ENCODE results near the gene TSSC4.

The TSSC4 gene

GRCh38 chr11:2396471-2396870, 4.1 kb upstream of the TSSC4 start:
- H3K36me3 ChIP-seq (ENCODE audit: insufficient read depth, low read length), result peaks cover 43% of the 10 kb centered on the region

GRCh38 chr11:2397005-2397404, 3.5 kb upstream of the TSSC4 start:
- no peak overlapping the region for H3K9ac ChIP-seq (ENCODE audit: low read depth, low read length)
- no peak overlapping the region for H3K27ac ChIP-seq (ENCODE audit: low read depth, low read length)
- 87% methylated on average over 12 of the region's 12 CpGs for WGBS
- H3K27me3 ChIP-seq (ENCODE audit: insufficient read depth, low read length), result no peaks in the 10 kb centered on the region
- no peak overlapping the region for H3K4me3 ChIP-seq (ENCODE audit: low read length)
- peaks cover 9% of the 10 kb centered on the region; the same call in 1 of the 2 replicates for H3K4me1 ChIP-seq (ENCODE audit: insufficient read depth, low read length)
- H3K36me3 ChIP-seq (ENCODE audit: insufficient read depth, low read length), result peaks cover 38% of the 10 kb centered on the region
- no peaks in the 10 kb centered on the region for H3K9me3 ChIP-seq (ENCODE audit: insufficient read depth, low read depth, low read length)

More at GRCh38 chr11:2396471-2396870, 4.1 kb upstream of the TSSC4 start:
- H3K9me3 ChIP-seq (ENCODE audit: insufficient read depth, low read depth, low read length), result no peaks in the 10 kb centered on the region
- 95% methylated on average over 26 of the region's 26 CpGs for WGBS
- H3K4me3 ChIP-seq (ENCODE audit: low read length), result no peak overlapping the region
- no peaks in the 10 kb centered on the region for H3K27me3 ChIP-seq (ENCODE audit: insufficient read depth, low read length)
- no peak overlapping the region for H3K27ac ChIP-seq (ENCODE audit: low read depth, low read length)
- peaks cover 5% of the 10 kb centered on the region; the same call in 1 of the 2 replicates for H3K4me1 ChIP-seq (ENCODE audit: insufficient read depth, low read length)
- H3K9ac ChIP-seq (ENCODE audit: low read depth, low read length), result no peak overlapping the region

GRCh38 chr11:2398664-2399355, 1.7 kb upstream of the TSSC4 start:
- Histone ChIP-seq H3K27me3 (ENCODE audit: insufficient read depth, low read length) (no peaks in the 10 kb centered on the region), H3K4me1 (ENCODE audit: insufficient read depth, low read length) (peaks cover 9% of the 10 kb centered on the region; the same call in 1 of the 2 replicates), H3K27ac (ENCODE audit: low read depth, low read length) (peak overlapping the region; percentile 93; the same call in 1 of the 2 replicates), H3K9me3 (ENCODE audit: insufficient read depth, low read depth, low read length) (no peaks in the 10 kb centered on the region), H3K4me3 (ENCODE audit: low read length) (no peak overlapping the region), H3K9ac (ENCODE audit: low read depth, low read length) (peak overlapping the region; percentile 77; the same call in 1 of the 2 replicates), H3K36me3 (ENCODE audit: insufficient read depth, low read length) (peaks cover 55% of the 10 kb centered on the region)
- 83% methylated on average over 6 of the region's 7 CpGs for WGBS

- 56% methylated on average over 23 of the region's 23 CpGs for WGBS
- Histone ChIP-seq H3K4me3 (ENCODE audit: low read length) (peak overlapping the region; percentile 100), H3K27ac (ENCODE audit: low read depth, low read length) (peak overlapping the region; percentile 93), H3K9ac (ENCODE audit: low read depth, low read length) (peak overlapping the region; percentile 77), H3K36me3 (ENCODE audit: insufficient read depth, low read length) (peaks cover 52% of the 10 kb centered on the region), H3K4me1 (ENCODE audit: insufficient read depth, low read length) (peaks cover 9% of the 10 kb centered on the region; the same call in 1 of the 2 replicates), H3K27me3 (ENCODE audit: insufficient read depth, low read length) (no peaks in the 10 kb centered on the region), H3K9me3 (ENCODE audit: insufficient read depth, low read depth, low read length) (no peaks in the 10 kb centered on the region)
These were observed 972 bp upstream of the TSSC4 start for GRCh38 chr11:2399488-2400068.

- Histone ChIP-seq H3K36me3 (ENCODE audit: insufficient read depth, low read length) (peaks cover 45% of the 10 kb centered on the region), H3K4me1 (ENCODE audit: insufficient read depth, low read length) (peaks cover 9% of the 10 kb centered on the region; the same call in 1 of the 2 replicates), H3K27ac (ENCODE audit: low read depth, low read length) (peak overlapping the region; percentile 58), H3K9ac (ENCODE audit: low read depth, low read length) (peak overlapping the region; percentile 90), H3K4me3 (ENCODE audit: low read length) (peak overlapping the region; percentile 100), H3K9me3 (ENCODE audit: insufficient read depth, low read depth, low read length) (no peaks in the 10 kb centered on the region), H3K27me3 (ENCODE audit: insufficient read depth, low read length) (no peaks in the 10 kb centered on the region)
- WGBS, result 1% methylated on average over 55 of the region's 55 CpGs
These were observed 349 bp downstream of the TSSC4 start for GRCh38 chr11:2400762-2401435.

GRCh38 chr11:2401436-2401984, 960 bp downstream of the TSSC4 start:
- no peak overlapping the region; the same call in 1 of the 2 replicates for H3K27ac ChIP-seq (ENCODE audit: low read depth, low read length)
- H3K27me3 ChIP-seq (ENCODE audit: insufficient read depth, low read length), result no peaks in the 10 kb centered on the region
- H3K36me3 ChIP-seq (ENCODE audit: insufficient read depth, low read length), result peaks cover 39% of the 10 kb centered on the region
- no peaks in the 10 kb centered on the region for H3K9me3 ChIP-seq (ENCODE audit: insufficient read depth, low read depth, low read length)
- peak overlapping the region; percentile 90 for H3K9ac ChIP-seq (ENCODE audit: low read depth, low read length)
- H3K4me1 ChIP-seq (ENCODE audit: insufficient read depth, low read length), result peaks cover 9% of the 10 kb centered on the region; the same call in 1 of the 2 replicates
- 57% methylated on average over 12 of the region's 12 CpGs for WGBS
- peak overlapping the region; percentile 100 for H3K4me3 ChIP-seq (ENCODE audit: low read length)

GRCh38 chr11:2402106-2402505, 1.6 kb downstream of the TSSC4 start:
- Histone ChIP-seq H3K27me3 (ENCODE audit: insufficient read depth, low read length) (no peaks in the 10 kb centered on the region), H3K27ac (ENCODE audit: low read depth, low read length) (no peak overlapping the region), H3K4me3 (ENCODE audit: low read length) (no peak overlapping the region), H3K9me3 (ENCODE audit: insufficient read depth, low read depth, low read length) (no peaks in the 10 kb centered on the region), H3K36me3 (ENCODE audit: insufficient read depth, low read length) (peaks cover 33% of the 10 kb centered on the region), H3K4me1 (ENCODE audit: insufficient read depth, low read length) (peaks cover 9% of the 10 kb centered on the region; the same call in 1 of the 2 replicates), H3K9ac (ENCODE audit: low read depth, low read length) (0 out of 2 replicates have a peak overlapping the region, but pooled peaks have one; percentile 90)
- 96% methylated on average over 13 of the region's 13 CpGs for WGBS

GRCh38 chr11:2402890-2403645, 2.5 kb downstream of the TSSC4 start:
- 94% methylated on average over 31 of the region's 31 CpGs for WGBS
- H3K36me3 ChIP-seq (ENCODE audit: insufficient read depth, low read length), result peaks cover 24% of the 10 kb centered on the region
- no peak overlapping the region for H3K27ac ChIP-seq (ENCODE audit: low read depth, low read length)
- H3K4me1 ChIP-seq (ENCODE audit: insufficient read depth, low read length), result peaks cover 9% of the 10 kb centered on the region; the same call in 1 of the 2 replicates
- no peaks in the 10 kb centered on the region for H3K9me3 ChIP-seq (ENCODE audit: insufficient read depth, low read depth, low read length)
- H3K9ac ChIP-seq (ENCODE audit: low read depth, low read length), result no peak overlapping the region
- H3K27me3 ChIP-seq (ENCODE audit: insufficient read depth, low read length), result no peaks in the 10 kb centered on the region
- H3K4me3 ChIP-seq (ENCODE audit: low read length), result no peak overlapping the region

GRCh38 chr11:2404735-2405196, 4.2 kb downstream of the TSSC4 start:
- WGBS, result 90% methylated on average over 12 of the region's 12 CpGs

GRCh38 chr11:2406451-2406850, 5.9 kb downstream of the TSSC4 start:
- WGBS, result 92% methylated on average over 14 of the region's 14 CpGs
- Histone ChIP-seq H3K36me3 (ENCODE audit: insufficient read depth, low read length) (peaks cover 19% of the 10 kb centered on the region), H3K9ac (ENCODE audit: low read depth, low read length) (no peak overlapping the region), H3K4me3 (ENCODE audit: low read length) (no peak overlapping the region), H3K27ac (ENCODE audit: low read depth, low read length) (no peak overlapping the region), H3K27me3 (ENCODE audit: insufficient read depth, low read length) (no peaks in the 10 kb centered on the region), H3K9me3 (ENCODE audit: insufficient read depth, low read depth, low read length) (no peaks in the 10 kb centered on the region), H3K4me1 (ENCODE audit: insufficient read depth, low read length) (peaks cover 3% of the 10 kb centered on the region; the same call in 1 of the 2 replicates)

More at GRCh38 chr11:2404735-2405196, 4.2 kb downstream of the TSSC4 start:
- Histone ChIP-seq H3K27me3 (ENCODE audit: insufficient read depth, low read length) (no peaks in the 10 kb centered on the region), H3K4me3 (ENCODE audit: low read length) (no peak overlapping the region), H3K4me1 (ENCODE audit: insufficient read depth, low read length) (peaks cover 3% of the 10 kb centered on the region; the same call in 1 of the 2 replicates), H3K36me3 (ENCODE audit: insufficient read depth, low read length) (peaks cover 19% of the 10 kb centered on the region), H3K9ac (ENCODE audit: low read depth, low read length) (no peak overlapping the region), H3K27ac (ENCODE audit: low read depth, low read length) (no peak overlapping the region), H3K9me3 (ENCODE audit: insufficient read depth, low read depth, low read length) (no peaks in the 10 kb centered on the region)
